HUDEP-2 (cell line): Measurements from ENCODE around the gene GRM7.
"Not testable (repeated sequence)": the region's sequence is repeated elsewhere in the genome, so short reads cannot be mapped to it uniquely, and the experiment has no call there.

Source experiments
- DNase-seq, 76 experiments: peaks; one replicate each; lab custom pipeline; 2025; ENCODE audit not compliant: unreplicated experiment in 76 of 76; lab: John Stamatoyannopoulos, UW

The GRM7 gene

GRCh38 chr3:6860954-6861624 is at the start of gene GRM7:
Gene GRM7, plus strand, starts transcription at chr3:6861115.
- DNase-seq, result no peak

- DNase-seq, result no peak
Observed at GRCh38 chr3:6821411-6821810, 39.5 kb upstream of the GRM7 start.

GRCh38 chr3:6825524-6825923 is 35.4 kb upstream of the GRM7 start:
- DNase-seq, result no peak

- no peak for DNase-seq
Observed at GRCh38 chr3:6827453-6827852, 33.5 kb upstream of the GRM7 start.

DNA sequence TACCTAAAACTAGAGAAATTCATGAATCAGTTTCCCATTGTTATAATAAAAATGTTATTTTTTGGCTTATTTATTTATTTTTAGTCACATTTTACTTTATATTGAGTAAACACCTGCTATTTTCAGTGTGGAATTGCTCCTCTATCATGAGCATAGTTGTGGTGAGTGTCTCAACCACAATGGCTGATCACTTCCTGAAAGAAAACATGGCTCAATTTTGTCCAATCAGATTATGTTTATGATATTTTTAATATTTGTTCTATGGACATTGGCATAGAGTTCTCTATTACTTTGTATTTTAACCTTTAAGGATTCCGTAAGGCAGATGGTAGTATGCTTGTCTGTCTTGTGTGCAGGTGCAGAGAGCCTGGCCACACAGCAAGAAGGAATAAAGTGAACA is 16.2 kb upstream of the GRM7 start:
- DNase-seq, result no peak

- DNase-seq, result no peak
Observed at GRCh38 chr3:6854184-6854583, 6.7 kb upstream of the GRM7 start.

GRCh38 chr3:6857510-6857909 is 3.4 kb upstream of the GRM7 start:
- DNase-seq, result no peak

DNA sequence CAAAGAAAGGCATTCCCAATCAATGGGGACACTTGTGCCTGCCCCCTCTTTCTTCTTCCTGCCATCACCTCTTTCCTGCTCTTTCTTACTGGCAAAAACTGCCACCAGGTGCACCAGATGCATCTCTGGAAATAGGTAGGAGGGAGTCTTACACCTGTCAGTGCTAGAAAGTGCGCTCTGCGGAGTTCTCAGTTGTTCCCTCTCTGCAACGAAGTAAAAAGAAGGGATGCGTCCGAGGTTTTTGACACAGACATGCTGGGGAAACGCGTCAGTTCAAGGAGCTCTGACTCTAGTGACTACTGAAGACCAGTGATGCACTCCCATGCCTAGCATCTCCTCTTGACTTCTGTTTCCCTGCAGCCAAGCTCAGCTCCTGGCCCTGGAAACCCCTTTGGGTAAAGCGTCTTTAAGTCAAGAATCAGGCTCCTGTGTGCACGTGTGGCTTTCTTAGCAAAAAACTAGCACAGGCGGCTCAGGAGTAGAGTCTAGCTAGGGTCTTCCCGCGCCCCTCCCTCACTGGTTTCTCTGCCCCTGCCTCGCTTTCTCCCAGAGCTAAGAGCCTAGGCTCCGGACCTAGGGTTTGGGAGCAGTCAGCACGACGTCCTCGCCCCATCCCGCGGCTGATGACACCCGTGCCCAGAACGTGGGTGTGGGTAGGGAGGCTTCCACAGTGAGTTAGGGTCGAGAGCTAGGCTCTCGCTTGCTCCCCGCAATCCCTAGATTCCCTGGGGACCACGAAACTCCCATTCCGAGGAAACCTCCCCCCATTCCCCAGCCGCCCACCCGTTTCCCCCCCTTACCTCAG is 564 bp upstream of the GRM7 start:
- no peak for DNase-seq

GRCh38 chr3:6861625-6862000 is 698 bp downstream of the GRM7 start:
- DNase-seq, result no peak

DNA sequence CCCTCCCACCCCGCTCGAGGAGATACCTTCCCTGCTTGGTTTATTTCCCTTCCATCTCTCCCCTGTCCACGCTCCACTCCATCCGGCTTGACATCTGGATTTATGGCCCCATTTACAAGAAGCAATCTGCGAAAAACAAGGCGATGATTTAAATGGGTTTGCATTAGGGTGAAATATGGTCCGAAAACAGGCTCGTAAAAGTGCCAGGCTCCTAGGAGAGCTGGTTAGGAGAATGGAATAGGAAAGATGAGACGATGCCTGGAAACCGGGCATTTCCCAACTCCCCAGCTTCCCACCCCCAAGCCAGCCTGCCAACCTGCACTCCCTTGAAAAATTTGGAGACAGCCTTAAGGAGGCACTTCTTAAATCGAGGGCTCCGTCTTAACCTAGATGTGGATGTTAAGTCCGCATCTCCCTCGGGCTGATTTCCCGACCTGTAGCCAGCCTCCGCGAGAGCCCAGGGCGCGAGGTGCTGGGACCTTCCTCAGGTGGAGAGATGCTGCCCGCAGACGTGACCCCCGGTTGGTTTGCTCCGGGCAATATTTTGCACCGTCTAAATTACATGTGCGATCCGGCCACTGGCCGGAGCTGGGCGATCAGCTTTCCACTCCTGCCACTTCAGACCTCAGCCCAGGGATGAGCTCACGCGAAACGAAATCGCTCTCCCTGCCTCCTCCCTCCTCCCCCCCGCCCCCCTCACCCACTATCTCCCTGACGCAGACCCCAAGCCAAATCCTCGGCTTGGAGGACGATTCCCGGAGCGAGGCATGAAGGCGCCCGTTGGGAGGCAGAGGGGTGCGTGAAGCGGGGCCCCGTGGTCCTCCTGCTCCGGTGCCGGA is 1.3 kb downstream of the GRM7 start:
- no peak for DNase-seq

GRCh38 chr3:6862880-6863195 is 1.9 kb downstream of the GRM7 start:
- DNase-seq, result no peak

DNA sequence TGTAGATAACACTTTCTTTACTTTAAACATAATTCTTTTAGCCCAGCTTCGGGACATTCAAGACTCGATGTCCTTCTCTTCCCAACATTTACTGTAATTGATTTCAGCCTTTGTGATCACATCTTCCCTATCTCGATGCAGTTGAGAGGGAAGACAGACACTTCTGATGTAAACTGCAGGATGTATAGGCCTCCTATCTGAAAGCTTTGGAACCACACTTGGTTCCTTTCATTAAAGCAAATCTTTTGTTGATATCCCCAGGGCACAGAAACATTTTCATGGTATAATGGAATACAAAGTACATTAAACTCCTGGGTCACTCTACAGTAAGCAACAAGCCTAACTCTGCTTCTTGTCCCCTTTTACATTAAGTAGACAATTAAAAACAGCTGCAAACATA is 6.4 kb downstream of the GRM7 start:
- no peak for DNase-seq

GRCh38 chr3:6878731-6879130 is 17.8 kb downstream of the GRM7 start:
- DNase-seq, result no peak

- DNase-seq, result no peak
Observed at GRCh38 chr3:6912240-6912639, 51.3 kb downstream of the GRM7 start.

GRCh38 chr3:6915898-6916297 is 55.0 kb downstream of the GRM7 start:
- no peak for DNase-seq

DNA sequence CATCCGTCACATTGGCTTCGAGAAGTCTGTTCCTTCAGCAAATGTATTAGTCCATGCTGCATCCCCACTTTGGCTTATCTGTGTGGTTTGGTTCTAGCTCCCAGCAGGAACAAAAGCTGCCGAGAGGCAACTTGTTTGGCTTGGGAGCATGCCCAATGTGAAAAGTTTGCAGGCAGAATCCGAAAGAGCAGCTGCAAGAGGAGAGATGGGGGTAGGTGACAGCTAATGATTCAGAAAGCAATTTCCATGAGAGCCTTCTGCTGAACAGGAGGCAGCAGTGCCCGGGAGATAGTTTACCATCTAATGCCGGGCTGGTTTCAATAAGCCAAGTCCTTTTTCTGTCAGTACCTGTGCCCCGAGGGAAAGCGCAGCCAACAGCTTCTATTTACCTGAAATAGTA is 60.2 kb downstream of the GRM7 start:
- DNase-seq, result no peak

- no peak for DNase-seq
Observed at GRCh38 chr3:6921876-6922275, 61.0 kb downstream of the GRM7 start.

- DNase-seq, result no peak
Observed at GRCh38 chr3:6928064-6928463, 67.1 kb downstream of the GRM7 start.

DNA sequence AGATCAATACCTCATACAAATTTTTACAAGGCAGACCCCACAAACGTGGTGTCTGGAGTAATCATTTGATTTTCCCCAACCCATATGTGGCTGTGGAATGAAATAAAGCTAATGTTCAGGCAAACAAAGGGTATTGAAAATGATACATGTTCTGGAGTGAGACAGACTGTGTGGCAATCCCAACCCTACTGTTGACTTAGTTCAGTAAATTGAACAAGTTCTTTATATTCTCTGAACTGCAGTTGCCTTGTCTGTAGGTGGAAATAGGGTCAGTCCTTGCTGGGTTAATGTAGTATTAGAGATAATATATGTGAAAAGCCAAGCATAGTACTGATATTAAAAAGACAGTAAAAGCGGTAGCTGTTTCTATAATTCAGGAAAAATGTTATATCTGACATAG is 69.0 kb downstream of the GRM7 start:
- DNase-seq, result no peak

GRCh38 chr3:6935418-6935817 is 74.5 kb downstream of the GRM7 start:
- DNase-seq, result not testable (repeated sequence)

- DNase-seq, result no peak
Observed at GRCh38 chr3:6935970-6936369, 75.1 kb downstream of the GRM7 start.

DNA sequence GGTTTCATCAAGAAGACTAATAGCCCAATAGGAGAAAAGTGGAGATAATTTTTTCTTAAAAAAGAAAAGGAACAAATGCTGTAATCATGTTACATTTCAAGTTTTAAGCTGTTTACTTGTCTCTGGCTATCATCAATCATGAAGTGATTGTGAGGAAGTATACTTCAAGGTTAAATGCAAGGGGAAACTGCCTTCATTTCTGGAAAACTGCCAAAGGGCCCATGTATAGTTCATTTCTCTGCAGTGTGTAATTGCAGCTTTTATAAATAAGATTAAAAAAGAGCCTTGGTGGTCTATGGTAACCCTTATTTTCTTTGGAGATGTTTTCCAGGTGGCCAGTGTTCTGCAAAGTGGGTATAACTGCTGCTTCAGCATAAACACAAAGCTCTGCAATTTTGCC is 101.9 kb downstream of the GRM7 start:
- no peak for DNase-seq
